Posterior vena cava (tissue), 2 donors: ENCODE data around the gene RRAS. TPM values are rescaled to one million over a fixed set of nuclear protein-coding genes. Genes with fewer than 3 reads are reported as not detected.

Experiments
- DNase-seq: peaks from one replicate; pipeline ENCODE4 v3.0.0-alpha.2; 2020; ENCODE audit warnings: low spot score
- intact Hi-C, 2 donors: fragments of 100-400 bp; cut with DNase I; formaldehyde crosslinking; loops; one replicate each; pipeline versions ENCODE4 v1.14.1 to v1.14.2; 2022 to 2023
- total RNA-seq, 2 donors: library from RNA; stranded (reverse); fragmentation: NEBNext Ultra II Directional; extraction: Animal tissue kit (Norgen Biotek cat#: 25700); gene quantifications; one replicate each; pipeline ENCODE4 v1.2.1, GENCODE V29; 2021
- donor health status: DM: yes; HTN: yes; CAD: no.
- donor health status: DM: yes; HTN: yes; CAD: no.

RRAS gene
- total RNA-seq, 2 donors from 2014 or later, result 124 to 173 TPM

DNA sequence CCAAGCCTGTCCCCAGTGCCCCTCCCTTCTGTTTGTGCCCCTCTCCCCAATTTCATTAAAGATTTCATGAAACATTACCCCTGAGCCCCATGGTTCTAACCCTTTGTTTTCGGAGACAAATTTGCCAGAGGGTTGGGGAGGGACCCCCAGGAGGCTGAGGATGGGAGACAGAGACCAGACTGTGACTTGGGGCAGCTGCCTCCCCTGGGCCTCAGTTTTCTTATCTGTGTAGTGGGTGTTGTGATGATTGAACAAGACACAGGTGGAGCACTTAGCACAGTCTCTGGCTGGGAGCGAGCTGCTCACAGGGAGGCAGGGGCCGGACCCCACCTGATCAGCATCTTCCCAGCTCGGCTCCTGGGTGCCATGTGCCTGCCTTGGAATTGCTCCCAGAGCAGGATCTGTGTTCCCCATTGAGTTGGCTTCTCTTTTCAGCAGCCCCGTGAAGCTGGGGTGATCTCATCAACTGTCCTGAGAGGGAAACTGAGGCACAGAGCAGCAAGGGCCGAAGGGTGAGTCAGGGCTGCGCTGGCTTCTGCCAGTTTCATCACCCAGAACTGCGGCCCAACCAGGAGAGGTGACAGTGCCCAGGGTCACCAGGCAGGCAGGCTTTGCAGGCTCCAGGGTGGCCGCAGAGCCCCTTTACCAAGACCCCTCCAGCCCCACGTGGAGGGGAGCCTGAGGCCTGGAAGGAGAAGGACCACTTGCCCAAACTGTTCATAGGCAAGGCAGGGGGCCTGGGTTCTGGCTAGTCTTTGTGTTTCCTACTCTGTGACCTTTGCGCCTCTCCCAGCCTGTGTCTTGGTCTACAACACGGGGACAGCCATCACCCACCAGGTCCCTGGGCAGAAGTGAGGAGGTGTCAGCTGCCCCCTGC lies 18.9 kb upstream of the RRAS start:
- DNase-seq, result no peak
- intact Hi-C loops, result loop anchor here in 1 of 2 donors (1.0 kb wide), 1 partner anchor 48 kb away; no protein-coding TSS in a partner anchor

DNA sequence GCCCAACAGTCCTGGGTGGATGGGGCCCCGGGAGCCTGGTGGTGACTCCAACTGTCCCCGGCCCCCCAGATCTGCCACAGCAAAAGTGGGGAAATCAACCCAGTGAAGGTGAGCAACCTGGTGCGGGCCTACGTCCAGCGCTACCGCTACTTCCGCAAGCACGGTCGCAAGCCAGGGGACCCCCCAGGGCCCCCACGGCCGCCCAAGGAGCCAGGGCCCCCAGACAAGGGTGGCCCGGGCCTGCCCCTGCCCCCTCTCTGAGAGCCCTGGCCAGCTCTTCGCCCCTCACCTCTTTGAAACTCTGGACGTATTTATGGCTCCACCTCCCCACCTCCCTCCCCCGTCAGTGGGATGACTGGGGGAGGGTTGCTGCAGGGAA lies 18.2 kb upstream of the RRAS start:
- DNase-seq, result no peak
- intact Hi-C loops, result loop anchor here in 1 of 2 donors (1.0 kb wide), 1 partner anchor 47 kb away; no protein-coding TSS in a partner anchor

DNA sequence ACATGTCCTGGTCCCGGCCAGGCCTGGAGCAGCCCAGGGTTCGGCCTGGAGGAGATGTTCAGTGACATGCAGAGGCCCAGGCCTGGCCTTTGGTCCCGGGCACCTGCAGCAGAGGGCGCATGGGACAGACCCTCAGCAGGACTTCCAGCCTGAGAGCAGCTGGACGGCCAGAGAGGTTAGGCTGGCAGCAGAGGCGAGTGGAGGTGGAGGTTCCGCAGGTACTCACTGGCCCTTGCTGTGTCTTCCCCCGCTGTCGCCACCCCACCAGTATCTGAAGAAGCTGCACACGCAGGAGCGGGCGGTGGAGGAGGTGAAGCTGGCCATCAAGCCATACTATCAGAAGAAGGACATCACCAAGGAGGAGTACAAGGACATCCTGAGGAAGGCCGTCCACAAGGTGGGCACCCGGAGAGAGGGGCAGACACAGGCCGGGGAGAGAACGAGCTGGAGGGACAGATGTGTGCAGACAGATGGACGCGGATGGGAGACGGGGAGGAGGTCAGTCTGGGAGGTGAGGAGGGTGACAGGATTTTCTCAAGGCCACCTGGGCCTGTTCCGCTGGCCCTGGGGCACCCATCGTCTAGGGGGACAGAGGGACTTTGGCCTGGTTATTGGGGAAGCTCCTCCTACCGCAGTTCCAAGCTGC lies 17.7 kb upstream of the RRAS start:
- DNase-seq, result no peak
- intact Hi-C loops, result loop anchor here in 1 of 2 donors (1.0 kb wide), 1 partner anchor 46 kb away; no protein-coding TSS in a partner anchor

DNA sequence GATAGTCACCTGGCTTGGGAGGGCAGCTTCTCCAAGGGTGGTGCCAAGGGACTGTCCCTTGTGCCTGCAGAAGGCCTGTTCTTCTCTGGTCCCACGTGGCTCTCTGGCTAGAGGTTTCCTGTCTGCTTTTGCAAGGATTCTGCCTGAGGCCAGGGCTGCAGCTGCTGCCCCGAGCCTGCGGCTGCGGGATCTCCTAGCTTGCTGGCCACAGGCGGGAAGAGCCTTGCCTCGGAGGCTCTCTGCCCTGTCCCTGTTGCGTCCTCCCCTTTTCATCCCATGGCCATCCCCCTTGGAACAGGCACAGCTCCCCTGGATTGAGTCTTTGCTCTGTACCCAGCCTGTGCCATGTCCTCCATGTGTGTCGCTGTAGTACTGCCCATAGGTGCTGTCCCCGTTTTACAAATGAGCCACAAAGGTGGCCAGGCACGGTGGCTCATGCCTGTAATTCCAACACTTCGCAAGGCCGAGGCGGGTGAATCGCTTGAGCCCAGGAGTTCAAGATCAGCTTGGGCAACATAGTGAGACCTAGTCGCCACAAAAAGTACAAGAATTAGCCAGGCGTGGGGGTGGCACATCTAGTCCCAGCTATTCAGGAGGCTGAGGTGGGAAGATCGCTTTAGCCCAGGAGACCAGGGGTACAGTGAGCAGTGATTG lies 16.6 kb upstream of the RRAS start:
- DNase-seq, result no peak
- intact Hi-C loops, result no loop called here

DNA sequence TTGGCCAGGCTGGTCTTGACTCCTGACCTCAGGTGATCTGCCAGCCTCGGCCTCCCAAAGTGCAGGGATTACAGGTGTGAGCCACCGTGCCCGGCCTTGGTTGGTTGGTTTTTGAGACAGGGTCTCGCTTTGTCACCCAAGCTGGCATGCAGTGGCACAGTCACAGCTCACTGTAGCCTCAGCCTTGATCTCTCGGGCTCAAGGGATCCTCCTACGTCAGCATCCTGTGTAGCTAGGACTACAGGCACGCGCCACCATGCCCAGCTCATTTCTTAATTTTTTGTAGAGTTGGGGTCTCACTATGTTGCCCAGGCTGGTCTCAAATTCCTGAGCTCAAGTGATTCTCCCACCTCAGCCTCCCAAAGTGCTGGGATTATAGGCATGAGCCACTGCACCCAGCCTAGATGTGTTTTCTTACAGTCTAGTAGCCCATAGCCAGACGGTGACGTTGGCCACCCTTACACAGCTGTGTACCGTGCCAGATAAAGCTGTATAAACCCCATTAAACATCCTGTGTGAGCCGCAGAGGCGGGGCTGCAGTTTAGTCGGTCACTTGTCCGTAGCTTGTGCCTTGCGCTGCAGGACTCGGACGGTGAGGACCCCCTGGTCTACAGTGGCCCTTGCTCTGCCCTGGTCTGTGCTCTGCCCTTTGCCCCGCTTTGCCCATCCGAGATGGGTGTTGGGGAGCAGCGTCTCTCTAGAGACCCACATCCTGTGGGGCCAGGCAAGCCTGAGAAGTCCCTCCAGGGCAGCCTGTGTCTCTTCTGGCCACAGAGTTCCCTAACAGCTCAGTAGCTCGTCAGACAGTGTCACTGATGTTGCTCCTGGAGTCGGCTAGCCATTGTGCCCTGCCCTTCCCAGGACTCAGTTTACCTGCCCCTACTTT lies 15.9 kb upstream of the RRAS start:
- DNase-seq, result no peak
- intact Hi-C loops, result loop anchor here in 1 of 2 donors (1.0 kb wide), 1 partner anchor 48 kb away; no protein-coding TSS in a partner anchor

DNA sequence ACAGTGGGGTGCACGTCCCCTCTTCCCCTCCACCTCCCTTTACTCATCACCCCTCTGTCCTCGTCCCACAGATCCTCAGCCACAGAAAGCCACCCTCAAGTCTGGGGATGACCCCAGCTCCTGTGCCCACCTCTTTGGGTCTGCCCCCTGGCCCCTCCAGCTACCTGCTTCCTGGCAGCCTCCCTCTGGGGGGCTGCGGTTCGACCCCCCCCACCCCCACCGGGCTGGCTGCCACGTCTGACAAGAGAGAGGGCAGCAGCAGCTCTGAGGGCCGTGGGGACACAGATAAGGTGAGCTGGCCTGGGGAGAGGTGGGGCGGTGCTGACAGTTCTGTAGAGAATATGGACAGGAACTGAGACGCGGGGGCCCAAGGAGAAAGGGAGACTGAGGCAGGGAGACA lies 14.6 kb upstream of the RRAS start:
- no peak for DNase-seq
- intact Hi-C loops, result no loop called here

DNA sequence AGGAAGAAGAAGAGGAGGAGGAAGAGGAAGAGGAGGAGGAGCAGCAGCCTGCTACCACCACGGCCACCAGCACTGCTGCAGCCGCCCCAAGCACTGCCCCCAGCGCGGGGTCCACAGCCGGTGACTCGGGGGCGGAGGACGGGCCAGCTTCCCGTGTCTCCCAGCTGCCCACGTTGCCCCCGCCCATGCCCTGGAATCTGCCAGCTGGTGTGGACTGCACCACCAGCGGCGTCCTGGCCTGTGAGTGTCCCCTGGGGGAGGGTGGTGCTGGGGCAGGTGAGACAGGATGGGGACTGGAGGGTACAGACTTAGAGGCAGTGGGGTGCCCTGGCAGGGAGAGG lies 13.5 kb upstream of the RRAS start:
- no peak for DNase-seq
- intact Hi-C loops, result no loop called here

DNA sequence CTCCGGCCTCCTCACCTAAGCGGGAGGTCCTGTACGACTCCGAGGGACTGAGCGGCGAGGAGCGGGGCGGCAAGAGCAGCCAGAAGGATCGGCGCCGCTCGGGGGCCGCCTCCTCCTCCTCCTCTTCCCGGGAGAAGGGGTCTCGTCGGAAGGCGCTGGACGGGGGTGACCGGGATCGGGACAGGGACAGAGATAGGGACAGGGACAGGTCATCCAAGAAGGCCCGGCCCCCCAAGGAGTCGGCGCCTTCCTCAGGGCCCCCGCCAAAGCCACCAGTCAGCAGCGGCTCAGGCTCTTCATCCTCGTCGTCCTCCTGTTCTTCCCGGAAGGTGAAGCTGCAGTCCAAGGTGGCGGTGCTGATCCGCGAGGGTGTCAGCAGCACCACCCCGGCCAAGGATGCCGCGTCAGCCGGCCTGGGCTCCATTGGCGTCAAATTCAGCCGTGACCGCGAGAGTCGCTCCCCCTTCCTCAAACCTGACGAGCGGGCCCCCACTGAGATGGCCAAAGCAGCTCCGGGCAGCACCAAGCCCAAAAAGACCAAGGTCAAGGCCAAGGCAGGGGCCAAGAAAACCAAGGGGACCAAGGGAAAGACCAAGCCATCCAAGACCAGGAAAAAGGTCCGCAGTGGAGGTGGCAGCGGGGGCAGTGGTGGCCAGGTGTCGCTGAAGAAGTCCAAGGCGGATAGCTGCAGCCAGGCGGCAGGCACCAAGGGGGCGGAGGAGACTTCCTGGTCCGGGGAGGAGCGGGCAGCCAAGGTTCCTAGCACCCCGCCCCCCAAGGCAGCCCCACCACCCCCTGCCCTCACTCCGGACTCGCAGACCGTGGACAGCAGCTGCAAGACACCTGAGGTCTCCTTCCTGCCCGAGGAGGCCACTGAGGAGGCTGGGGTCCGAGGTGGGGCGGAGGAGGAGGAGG lies 12.9 kb upstream of the RRAS start:
- intact Hi-C loops, result no loop called here
- DNase-seq, result no peak

DNA sequence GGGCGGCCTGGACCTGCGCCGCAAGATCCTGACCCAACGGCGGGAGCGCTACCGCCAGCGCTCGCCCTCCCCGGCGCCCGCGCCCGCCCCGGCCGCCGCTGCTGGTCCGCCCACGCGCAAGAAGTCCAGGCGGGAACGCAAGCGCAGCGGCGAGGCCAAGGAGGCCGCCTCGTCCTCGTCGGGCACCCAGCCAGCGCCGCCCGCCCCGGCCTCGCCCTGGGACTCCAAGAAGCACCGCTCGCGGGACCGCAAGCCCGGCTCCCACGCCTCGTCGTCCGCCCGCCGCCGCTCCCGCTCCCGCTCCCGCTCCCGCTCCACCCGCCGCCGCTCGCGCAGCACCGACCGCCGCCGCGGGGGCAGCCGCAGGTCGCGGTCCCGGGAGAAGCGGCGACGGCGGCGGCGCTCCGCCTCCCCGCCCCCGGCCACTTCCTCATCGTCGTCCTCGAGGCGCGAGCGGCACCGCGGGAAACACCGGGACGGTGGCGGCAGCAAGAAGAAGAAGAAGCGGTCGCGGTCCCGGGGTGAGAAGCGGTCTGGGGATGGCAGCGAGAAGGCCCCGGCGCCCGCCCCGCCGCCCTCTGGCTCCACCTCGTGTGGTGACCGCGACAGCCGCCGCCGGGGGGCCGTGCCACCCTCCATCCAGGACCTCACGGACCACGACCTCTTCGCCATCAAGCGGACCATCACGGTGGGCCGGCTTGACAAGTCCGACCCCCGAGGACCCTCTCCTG lies 12.0 kb upstream of the RRAS start:
- intact Hi-C loops, result no loop called here
- DNase-seq, result no peak

DNA sequence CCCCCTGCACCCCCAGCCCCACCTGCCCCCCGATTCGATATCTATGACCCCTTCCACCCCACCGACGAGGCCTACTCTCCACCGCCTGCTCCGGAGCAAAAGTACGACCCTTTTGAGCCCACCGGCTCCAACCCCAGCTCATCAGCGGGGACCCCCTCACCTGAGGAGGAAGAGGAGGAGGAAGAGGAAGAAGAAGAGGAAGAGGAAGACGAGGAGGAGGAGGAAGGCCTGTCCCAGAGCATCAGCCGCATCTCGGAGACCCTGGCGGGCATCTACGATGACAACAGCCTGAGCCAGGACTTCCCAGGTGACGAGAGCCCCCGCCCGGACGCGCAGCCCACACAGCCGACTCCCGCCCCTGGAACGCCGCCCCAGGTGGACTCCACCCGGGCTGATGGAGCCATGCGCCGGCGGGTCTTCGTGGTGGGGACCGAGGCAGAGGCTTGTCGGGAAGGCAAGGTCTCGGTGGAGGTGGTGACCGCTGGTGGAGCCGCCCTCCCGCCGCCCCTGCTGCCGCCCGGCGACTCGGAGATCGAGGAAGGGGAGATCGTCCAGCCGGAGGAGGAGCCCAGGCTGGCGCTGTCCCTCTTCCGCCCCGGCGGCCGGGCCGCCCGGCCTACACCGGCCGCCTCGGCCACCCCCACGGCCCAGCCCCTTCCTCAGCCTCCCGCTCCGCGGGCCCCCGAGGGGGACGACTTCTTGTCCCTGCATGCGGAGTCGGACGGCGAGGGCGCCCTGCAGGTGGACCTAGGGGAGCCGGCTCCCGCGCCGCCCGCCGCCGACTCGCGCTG lies 11.3 kb upstream of the RRAS start:
- DNase-seq, result no peak
- intact Hi-C loops, result no loop called here

DNA sequence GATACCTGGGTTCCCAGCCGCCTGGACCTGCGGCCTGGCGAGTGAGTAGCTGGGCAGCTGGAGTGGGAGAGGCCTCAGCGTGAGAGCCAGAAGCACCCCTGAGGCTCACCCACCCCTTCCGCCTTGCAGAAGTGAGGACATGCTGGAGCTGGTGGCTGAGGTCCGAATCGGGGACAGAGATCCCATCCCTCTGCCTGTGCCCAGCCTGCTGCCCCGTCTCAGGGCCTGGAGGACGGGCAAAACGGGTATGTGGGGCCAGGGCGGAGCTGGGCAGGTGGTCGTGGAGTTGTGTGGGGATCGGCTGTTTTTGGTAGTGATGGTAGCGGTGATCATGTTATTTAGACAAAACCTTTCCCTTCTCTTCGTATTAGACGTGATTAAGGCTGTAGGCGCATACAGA lies 6.6 kb upstream of the RRAS start:
- intact Hi-C loops, result no loop called here
- DNase-seq, result no peak

DNA sequence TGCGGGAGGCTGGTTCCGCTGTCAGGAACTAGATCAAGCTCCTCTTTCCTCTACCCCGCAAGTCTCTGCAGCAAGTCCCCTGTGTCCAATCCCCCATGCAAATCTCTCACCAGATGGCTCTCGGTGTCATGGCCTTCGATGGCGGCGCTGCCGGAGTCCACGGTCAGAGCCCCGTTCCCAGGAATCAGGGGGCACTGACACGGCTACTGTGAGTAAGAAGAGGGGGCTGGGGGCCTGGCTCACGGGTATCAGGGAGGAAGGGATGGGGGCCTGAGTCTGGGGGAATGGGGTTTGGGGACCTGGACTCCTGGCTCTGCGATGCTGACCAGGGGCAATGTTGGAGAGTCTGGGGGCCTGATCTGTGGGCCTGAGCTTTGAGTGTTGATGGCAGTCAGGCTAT lies 6.1 kb upstream of the RRAS start:
- intact Hi-C loops, result no loop called here
- no peak for DNase-seq

DNA sequence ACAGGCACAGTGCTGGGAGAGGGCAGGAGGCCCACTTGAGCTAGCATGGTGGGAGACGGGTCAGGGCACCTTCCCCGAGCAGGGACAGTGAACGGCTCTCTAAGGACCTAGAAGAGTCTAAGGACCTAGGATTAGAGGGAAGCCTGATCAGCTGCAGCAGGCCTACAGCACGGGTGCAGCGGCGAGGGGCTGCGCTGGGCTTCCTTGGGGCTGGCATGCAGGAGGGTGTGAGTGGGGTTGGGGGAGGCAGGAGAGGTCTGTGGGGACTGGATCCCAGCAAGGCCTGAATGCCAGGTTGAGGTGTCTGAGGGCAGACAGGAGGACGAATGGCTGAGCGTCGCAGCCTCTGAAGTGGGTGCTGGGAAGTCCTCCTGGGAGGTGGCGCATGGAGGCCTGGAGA lies 5.6 kb upstream of the RRAS start:
- no peak for DNase-seq
- intact Hi-C loops, result no loop called here

DNA sequence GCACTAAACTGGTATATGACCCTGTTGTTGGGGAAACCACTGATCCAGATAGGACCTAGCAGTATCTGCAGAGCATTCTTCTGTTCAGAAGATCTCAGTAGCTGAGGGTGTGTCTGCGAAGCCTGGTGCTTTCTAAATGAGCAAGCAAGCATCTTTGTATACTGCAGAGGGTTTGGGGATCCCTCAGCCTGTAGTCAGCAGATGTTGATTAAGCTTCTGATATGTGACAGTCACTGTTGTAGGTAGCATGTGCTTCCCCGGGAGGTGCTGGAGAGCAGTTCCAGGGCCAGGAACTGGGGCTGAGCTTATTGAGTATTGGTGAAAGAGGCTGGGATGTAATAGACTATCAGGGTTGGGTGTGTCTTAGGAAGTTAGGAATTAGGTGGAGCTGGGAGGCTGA lies 3.5 kb upstream of the RRAS start:
- DNase-seq, result no peak
- intact Hi-C loops, result no loop called here

DNA sequence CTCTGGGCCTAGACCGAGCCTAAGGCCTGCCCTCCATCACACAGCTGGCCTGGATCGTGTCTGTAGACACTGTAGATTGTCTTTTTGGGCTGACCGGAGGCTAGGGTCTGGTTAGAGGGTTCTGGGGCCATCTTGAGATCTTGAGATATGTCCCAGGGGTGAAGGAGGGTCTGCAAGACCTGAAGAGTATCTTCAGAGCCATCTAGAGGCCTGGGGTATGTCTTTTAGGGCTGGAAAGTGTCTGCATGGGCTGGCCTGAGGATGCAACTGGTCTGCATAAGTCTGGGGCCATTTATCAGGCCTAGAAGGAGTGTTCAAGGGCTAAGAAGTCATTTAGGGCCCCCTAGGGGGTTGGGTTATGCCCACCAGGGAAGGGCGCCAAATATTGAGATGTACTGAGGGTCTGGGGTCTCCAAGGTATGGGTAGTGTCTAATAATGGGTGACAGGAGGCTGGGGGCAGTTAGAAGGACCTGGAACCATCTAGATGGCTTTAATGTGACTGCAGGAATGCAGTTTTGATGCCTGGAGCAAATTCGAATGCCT lies 2.6 kb upstream of the RRAS start:
- intact Hi-C loops, result no loop called here
- DNase-seq, result no peak

DNA sequence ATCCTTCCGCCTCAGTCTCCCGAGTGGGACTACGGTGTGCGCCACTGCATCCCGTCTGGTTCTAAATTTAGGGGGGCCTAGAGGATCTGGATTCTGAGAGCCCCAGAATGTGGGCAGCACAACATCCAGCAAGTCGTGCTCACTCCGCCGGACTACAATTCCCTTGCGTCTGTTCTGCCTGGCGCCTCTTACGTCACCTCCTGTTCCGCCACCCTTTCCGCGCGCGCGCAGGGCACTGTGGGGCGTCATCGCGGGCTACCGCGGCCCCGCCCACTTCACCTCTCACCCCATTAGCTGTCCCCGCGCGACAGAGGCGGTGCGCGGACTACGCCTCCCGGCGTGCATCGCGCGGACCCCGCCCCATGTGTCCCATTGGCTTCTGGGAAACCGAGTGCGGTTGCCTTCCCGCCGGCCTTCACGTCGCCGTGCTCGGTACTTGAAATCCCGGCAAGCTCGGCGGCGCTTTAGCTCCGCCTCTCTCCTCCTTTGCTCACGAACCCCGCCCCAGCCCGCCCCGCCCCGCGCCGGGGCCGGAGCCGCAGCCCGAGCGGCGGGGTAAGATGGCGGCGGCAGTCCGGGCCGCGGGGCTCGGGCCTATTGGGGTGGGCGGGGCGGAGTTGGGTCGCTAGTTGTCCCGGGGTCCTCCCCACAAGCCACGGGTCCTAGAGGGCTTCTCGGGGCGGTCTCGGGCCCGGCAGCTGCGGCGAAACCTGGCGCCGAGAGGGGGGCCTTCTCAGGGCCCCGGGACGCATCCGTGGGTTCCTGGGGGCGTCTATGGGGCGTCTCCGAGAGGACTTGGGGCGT lies 1.9 kb upstream of the RRAS start, which contains the start of gene SCAF1:
Gene SCAF1, plus strand, starts transcription at position 522 of the 804 bp plus-strand sequence. CDS start 2,818 bp downstream, outside the sequence.
- intact Hi-C loops, result no loop called here
- DNase-seq, result peak; percentile 100
